GM21737 (cell line): Measurements from ENCODE around the gene CD4.
A peak's percentile ranks its signal among the peaks of the same experiment; 100 is the strongest.

ENCODE experiments used
- ATAC-seq: cut with Tn5 transposase; IDR thresholded peaks from one replicate; pipeline ENCODE4 v1.9.1; 2021; ENCODE audit warnings: mild to moderate bottlenecking, moderate library complexity; ENCODE audit not compliant: unreplicated experiment

The CD4 gene

DNA sequence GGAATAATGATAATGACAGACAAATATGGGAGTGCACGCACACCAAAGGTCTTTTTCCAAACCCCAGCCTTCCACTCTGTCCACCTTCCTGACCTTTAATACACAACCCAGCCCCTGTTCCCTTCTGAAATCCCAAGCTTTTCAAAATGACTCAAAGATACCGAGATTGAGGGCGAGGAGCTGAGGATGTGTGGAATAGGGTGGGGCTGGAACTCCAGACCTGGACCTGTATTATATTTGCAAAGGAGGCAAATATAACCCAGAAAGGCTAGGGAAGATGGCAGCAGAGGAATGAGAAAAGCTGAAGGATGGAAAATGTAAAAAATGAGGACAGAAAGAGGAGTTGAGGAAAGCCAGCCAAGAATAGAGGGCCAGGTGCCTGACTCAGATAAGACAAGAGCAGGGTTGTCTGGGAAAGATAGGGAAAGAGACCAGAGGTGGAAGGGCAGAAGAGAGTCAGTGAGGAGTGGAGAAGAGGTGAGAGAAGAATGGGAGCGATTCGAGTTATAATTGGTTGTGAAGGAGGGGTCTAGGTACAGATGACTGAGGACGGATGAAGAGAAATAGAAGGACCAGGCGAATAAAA lies 24.2 kb upstream of the CD4 start:
- ATAC-seq = no peak

DNA sequence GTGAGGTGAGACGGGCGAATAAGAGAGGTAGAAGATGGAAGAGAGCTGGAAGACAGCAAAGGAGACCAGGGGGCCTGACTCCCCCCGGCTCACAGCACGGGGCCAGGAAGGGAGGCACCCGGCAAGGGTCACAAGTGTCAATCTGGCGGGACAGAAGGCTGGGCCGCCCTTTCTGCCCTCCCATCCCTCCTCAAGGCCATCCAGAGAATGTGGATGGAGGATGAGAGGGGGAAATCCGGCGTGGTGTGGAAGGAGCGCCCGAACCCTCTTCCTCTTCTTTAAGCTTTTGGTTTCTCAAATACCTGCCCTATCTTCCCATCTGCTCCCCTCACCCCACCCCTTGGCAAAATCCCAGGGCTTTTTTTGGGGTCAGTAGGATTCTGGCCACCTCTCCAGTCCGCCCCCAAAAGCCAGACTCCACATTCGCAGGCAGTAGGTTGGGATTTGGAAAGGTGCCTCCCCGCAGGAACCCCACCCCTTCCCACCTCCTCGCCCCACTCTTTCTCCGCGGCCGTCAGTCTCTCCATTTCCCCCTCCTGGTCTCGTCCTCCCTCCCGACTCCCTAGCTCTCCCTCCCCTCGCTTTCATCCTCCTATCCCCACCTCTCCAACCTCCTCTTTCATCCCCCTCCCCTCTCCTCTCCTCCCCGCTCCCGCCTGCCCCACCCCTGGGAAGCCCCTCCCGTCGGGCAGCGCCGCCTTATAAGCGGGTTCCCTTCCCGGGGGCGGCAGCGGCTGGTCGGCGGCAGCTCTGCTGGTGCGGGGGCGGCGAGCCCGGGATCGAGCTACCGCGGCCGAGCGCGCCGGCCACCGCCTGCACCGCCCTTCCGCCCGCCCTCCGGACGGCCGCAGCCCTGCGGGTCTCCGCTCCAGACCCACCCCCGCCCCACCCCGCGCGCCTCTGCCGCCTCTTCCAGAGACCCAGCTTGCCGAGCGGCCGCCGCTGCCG lies 23.4 kb upstream of the CD4 start, which contains the start of gene PTMS:
TSS of gene PTMS (plus strand) at position 730 of the 948 bp plus-strand sequence. CDS start 343 bp downstream, outside the sequence.
- ATAC-seq = peak; percentile 10

DNA sequence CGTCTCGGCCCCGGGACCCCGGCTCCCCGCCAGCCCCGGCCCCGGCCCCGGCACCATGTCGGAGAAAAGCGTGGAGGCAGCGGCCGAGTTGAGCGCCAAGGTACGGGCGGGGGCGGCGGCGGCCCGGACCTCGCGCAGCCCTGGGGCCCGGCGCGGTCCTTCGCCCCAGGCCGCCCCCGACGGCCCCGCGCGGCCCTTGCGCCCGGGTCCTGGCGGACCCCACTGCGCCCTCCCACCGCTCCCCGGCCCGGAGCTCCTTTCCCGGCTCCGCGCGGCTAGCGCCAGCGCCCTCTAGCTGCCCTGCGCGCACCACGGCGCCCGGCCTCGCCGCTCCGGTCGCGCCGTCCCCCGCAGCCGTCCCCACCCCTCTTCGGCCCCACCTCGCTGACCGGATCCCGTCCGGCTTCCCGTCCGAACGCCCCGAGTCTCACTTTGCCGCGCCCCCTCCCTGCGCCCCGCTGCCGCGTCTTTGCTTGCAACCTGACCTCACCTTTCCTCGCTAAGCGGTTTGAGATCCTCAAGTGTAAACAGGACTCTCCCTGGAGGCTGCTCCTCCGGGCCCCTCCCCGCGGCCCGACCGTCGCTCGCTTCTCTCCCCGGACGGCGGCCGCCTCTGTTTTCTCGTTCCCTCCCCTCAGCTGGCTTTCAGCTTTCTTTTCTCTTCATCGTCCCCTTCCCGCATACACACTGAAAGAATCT lies 22.5 kb upstream of the CD4 start:
- ATAC-seq = peak; percentile 57

DNA sequence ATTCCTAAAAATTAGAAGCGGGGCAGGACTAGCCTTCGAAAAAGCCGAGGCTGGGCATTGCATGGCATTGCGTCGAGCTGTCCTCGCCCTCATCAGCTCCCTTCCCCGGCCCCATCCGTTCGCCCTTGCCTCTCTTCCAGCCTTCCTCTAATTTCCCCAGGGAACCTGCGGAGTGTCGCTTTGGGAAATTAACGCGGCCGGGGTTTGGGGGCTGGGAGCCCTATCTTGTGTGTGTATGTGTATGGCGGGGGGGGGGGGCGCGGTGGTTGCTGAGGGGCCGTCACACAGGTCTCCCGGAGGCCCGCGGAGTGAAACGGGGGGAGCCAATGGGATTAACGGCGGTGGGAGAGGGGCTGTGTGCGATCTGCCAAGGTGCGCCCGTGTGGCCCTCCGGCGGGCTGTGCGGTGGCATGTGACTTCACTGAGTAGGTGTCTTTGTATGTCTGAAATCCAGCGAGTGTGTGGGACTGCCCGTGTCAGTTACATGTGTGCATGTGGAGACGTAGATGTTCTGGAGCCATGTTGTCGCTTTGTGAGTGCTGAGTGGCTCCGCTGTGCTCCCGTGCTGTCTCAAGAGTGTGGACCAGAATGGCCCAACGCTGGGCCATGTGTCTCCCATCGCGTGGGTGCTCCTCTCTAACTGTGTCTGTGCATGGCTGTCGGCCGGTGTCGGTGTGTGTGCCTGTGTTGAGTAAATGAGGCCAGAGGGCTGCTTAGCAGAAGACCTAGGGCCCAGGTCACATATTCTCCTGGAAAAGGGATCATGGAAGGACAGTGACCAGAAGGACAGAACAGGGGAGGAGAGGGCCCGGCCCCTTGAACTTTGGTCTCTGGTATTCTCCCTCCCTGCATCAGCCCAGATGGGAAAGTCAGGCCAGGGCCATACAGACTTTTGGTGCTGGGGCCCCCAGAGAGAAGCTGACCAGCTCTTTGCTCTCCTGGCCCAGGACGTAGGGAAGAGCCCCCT lies 21.7 kb upstream of the CD4 start:
- ATAC-seq = no peak

DNA sequence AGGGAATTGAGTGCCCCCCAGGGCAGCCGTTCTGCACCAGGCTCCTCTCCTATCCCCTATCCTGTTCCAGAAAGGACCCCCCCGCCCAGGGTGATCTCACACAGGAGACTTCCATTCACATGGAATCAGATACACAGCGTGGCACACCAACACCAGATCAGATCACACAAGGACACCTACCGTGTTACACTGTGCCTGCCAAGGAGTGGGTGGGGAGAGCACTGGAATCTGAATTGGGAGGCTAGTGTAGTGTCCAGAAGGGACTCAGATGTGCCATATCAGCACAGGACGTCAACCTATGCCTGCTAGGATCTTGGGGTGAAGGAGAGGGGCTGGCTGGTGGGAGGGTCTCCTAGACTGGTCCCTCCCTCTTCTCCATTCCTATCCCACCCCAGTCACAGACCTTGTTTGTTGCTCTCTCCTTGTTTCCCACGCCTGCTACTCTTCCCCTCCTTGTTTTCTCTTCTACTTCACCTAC lies 20.9 kb upstream of the CD4 start:
- no peak for ATAC-seq

DNA sequence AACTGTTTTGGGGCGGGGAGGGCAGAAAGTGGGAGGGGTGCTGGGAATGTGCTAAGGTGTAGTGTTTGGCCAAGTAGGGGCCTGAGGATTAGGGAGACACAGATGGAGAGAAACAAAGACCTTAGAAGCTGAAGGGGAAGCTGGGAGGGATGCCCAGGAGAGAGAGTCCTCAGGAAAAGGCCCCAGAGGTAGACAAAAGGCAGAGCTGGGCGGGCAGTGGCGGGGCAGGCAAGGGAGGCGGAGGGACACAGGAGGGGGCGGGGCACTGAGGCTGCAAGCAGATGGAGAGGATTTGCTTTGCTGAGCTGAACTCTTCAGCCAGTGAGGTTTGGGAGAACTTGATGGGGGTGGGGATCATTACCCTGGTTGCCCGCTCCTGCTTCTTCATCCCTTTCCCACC lies 20.3 kb upstream of the CD4 start:
- no peak for ATAC-seq

DNA sequence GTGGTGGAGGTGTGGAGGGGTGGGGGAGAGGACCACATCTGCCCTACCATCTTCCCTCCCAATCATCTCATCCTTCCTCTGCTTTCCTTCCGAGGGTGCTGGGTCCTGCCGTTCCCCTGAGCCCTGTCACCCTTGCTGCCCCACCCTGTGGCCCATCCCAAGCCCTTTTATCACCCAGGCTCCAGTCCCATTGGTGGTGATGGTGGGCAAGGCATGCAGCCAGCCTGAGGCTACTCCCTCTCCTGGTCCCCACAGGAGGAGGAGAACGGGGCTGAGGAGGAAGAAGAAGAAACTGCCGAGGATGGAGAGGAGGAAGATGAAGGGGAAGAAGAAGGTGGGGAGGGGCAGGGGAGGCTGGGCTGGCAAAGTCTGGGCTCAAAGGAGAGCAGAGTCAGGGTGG lies 19.7 kb upstream of the CD4 start:
- no peak for ATAC-seq

DNA sequence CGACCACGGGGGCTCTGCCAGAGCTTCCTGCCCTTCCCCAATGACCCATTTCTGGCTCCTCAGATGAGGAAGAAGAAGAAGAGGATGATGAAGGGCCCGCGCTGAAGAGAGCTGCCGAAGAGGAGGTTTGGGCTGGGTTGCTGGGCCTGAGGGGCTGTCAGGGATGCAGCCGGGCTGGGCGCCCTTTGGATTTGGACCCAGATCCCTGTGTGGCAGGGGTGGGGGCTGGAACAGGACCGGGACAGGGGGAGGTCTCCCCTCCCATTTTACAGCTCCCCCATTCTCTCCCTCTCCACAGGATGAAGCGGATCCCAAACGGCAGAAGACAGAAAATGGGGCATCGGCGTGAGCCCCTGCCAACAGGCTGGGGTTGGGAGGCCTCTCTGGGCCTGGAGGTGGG lies 19.2 kb upstream of the CD4 start:
- ATAC-seq = no peak

DNA sequence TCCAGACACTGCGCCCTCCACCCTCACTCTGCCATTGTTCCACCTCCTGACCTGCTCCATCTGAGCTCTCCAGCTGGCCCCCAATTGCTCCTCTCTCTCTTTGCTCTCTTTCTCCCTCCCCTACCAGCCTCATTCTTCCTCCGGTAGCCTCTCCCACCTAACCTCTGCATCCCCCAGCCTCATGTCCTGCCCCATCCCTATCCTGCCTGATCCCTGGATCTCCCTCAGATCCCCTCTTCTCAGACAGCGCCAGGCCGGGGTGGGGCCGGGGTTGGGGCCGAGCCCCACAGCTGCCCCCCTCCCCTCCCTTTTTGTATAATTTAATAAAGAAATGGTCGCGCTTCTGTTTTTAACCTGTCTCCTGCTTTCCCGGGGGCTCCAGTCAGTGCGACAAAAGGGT lies 18.7 kb upstream of the CD4 start:
- no peak for ATAC-seq

DNA sequence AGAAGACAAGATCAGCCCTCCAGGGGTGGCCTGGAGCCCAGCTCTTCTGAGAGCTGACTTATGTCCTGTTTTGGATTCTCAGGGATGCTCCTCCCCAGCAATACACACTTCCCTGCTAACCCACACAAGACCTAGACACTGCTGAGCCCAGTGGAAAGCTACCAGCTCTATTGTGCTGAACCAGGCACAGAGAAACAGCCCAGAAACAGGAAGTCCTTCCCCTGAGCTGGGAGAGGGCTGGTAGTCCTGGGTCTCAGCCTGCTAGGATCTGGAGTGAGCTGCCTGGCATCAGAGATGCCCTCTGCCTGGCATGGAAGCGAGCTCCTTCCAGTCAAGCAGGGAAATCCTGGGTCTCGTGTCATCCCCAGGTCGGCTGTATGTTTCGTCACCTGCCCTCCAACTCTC lies 18.2 kb upstream of the CD4 start:
- no peak for ATAC-seq

DNA sequence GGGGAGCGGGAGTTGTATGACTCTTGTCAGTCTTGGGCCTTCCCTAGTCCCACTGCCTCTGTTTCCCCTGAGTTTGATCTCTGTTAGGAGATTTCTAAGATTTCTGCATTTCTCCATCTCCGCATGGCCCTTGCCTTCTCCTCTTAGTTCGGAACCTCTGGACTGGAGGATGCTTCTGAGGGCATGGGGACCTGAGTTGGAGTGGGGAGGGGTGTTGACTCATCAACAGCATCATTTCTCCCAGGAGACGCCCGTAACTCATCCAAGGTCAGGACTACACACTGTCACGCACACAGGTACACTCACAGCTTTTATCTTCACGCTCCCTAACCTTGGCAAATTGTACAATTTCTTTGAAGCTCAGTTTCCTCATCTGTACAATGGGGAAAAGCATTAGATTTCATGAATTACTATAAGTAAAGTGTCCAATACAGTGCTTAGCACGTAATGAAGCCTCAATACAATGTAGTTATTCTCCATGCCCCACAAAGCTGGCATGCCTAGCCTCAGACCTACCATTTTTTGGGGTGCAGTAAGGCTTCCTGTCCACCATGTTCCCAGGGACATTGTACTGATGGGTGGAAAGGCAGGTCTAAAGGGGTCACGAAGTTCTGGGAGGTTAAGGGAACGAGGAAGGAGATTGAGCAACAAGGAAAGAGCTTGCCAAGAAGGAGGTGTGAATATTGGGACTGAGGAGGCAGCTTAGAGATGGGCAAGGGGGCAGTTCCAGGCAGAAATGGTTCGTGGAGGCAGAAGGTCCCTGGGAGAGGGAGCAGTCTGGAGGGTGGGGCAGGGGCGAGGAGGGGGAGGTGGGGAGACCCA lies 17.6 kb upstream of the CD4 start:
- no peak for ATAC-seq

DNA sequence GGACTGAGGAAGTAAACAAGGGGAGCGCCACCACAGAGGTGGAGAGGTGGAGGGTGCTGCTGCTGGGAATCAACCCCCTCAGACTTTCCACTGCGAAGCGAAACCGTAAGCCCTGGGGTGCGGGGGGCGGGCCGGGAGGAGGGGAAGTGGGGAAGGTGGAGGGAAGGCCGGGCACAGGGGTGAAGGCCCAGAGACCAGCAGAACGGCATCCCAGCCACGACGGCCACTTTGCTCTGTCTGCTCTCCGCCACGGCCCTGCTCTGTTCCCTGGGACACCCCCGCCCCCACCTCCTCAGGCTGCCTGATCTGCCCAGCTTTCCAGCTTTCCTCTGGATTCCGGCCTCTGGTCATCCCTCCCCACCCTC lies 17.0 kb upstream of the CD4 start, which contains the start of gene LAG3:
TSS of gene LAG3 (plus strand) at position 190 of the 365 bp plus-strand sequence. CDS start 333 bp downstream, outside the sequence.
- ATAC-seq = no peak

DNA sequence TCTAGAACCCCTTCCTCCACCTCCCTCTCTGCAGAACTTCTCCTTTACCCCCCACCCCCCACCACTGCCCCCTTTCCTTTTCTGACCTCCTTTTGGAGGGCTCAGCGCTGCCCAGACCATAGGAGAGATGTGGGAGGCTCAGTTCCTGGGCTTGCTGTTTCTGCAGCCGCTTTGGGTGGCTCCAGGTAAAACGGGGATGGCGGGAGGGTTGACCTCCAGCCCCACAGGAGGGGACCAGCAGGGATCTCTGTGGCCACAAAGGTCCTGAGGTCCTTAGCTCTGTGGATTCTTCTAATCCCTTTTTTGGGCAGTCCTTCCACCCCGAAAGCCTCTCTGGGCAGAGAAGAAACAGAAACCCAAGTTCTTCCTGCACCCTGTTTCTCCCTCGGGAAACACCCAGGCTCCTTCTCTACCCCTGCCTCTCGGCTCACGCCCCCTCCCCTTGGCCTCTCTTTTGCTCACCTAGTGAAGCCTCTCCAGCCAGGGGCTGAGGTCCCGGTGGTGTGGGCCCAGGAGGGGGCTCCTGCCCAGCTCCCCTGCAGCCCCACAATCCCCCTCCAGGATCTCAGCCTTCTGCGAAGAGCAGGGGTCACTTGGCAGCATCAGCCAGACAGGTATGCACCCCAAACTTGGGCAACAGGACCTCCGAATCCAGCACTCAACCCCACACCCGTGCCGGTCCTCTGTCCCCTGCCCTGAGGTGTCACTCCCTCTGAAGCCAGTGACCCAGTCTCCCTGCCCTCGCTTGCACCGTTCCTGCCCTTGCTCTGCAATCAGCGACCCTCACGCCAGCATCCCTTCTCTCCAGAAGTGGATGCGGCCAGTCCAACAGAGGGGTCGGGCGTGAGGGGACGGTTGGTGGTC lies 16.4 kb upstream of the CD4 start:
- no peak for ATAC-seq

DNA sequence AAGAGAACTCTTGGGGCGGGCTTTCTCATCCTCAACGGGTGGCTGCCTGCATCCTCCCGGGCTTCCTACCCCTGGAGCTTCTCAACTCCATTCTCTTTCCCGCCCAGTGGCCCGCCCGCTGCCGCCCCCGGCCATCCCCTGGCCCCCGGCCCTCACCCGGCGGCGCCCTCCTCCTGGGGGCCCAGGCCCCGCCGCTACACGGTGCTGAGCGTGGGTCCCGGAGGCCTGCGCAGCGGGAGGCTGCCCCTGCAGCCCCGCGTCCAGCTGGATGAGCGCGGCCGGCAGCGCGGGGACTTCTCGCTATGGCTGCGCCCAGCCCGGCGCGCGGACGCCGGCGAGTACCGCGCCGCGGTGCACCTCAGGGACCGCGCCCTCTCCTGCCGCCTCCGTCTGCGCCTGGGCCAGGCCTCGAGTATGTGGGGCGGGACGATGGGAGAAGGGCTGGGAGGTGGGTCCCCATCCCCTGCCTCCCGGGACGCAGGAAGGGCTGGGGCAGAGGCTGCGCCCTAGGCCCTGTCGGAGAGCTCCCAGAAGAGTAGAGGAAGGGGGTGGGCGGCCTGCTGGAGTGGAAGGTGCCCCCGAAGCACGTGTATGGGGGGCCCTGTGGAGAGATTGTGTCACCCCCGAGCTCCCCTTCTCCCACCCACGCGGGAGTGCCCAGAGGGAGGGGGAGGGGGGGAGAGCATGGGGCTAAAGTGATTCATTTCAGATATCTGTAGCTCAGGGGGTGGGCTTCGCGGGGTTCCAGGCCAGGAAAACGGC lies 15.6 kb upstream of the CD4 start:
- no peak for ATAC-seq

DNA sequence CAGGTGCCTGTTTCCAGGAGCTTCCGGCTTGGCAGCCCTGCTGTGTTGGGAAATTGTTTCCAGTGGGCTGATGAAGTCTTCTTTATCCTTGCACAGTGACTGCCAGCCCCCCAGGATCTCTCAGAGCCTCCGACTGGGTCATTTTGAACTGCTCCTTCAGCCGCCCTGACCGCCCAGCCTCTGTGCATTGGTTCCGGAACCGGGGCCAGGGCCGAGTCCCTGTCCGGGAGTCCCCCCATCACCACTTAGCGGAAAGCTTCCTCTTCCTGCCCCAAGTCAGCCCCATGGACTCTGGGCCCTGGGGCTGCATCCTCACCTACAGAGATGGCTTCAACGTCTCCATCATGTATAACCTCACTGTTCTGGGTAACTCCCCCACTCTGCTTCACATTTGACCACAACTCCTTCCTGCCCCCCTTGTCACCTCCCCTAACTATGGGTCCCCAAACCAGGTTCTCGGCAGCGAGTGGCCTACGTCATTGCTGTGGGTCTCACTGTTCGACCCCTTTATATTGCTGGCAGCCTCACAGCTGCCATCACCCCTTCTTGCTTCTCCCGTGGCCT lies 14.7 kb upstream of the CD4 start:
- no peak for ATAC-seq

DNA sequence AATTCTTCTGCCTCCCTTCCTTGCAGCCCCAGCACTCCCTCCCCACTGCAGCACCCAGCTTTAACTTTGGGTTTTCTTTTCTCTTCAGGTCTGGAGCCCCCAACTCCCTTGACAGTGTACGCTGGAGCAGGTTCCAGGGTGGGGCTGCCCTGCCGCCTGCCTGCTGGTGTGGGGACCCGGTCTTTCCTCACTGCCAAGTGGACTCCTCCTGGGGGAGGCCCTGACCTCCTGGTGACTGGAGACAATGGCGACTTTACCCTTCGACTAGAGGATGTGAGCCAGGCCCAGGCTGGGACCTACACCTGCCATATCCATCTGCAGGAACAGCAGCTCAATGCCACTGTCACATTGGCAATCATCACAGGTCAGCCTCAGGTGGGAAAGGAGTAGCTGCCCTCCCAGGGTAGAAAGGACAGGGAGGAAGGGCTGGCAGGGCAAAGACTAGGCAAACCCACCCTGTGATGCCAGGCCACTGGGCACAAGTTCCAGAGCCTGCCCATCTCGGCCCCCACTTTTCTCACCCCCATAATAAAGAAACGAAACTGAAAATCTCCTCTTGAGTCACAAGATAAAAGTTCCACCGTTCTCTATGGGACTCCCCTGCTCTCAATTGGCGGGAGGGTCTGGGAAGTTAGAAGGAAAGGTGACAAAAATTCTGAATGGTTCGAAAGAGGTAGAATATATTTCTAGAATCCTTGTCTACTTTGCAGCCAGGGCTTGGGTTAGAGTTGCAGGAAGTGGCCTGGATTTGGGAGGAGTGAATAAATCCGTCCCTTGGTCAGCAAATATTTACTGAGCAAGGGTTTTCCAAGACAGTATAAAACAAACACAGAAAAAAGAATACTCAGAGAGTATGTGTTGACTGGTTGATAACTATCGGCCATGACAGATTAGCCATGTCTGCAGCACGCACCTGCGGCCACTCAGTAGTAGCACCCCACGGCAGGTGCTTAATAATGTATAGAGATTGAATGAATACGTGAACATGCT lies 13.8 kb upstream of the CD4 start:
- ATAC-seq = no peak
